Measurements from ENCODE around the gene TMC6.

DNA sequence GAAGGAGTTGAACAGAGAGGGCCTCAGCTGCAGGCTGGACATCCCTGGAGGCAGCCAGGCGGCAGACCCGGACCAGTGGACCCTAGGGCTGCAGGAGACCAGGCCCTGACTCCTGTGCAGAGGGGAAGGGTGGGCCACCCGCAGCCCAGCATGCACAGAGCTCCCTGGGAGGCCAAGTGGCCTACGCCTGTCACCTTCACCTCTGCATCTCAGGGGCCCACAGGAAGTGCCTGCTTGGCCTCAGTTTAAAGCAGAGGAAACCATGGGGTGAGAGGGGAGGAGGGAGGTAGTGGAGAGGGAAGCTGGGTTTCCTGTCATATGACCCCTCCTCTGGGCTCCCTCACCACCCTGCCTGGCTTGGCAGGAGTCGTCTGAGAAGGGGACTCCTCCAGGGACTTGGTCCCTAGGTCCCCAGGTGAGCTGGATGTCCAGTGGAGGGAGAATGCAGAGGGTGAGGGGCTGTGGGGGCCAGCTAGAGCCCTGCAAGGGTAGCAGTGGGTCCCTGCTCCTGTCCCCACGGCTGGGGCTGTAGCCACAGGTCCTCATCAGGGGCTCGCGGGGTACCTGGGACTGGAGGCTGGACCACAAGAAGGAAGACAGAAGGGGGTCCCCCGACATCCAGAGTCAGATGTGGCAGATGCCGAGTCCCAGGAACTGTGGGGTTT, 2.0 kb upstream of the TMC6 start, which contains the start of gene TMC8:
- TF ChIP-seq CTCF (IDR thresholded peaks at IDR 0.05; ENCODE audit: low read depth, low read length, missing input control) (no peak), YY1 (IDR thresholded peaks at IDR 0.05) (no peak), EGR1 (IDR thresholded peaks at IDR 0.05; ENCODE audit: low read depth in 2 of 2) (no peak), SP1 (IDR thresholded peaks at IDR 0.05) (no peak), GABPA (IDR thresholded peaks at IDR 0.05 in 1 of 2, conservative IDR thresholded peaks at IDR 0.05 in 1 of 2) (no peak), JUND (IDR thresholded peaks at IDR 0.05) (no peak), RXRA (IDR thresholded peaks at IDR 0.05) (no peak), FOXA2 (IDR thresholded peaks at IDR 0.05) (no peak)
- TF ChIP-seq, protein P1, sequence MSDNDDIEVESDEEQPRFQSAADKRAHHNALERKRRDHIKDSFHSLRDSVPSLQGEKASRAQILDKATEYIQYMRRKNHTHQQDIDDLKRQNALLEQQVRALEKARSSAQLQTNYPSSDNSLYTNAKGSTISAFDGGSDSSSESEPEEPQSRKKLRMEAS (IDR thresholded peaks at IDR 0.05) = no peak
